Right lung (tissue), 5 donors: ENCODE measurements around the gene ARSG. TPM values are rescaled to one million over a fixed set of nuclear protein-coding genes. Genes with fewer than 3 reads are reported as not detected.
"Not testable (repeated sequence)": the region's sequence is repeated elsewhere in the genome, so short reads cannot be mapped to it uniquely, and the experiment has no call there.

Experiments
- DNase-seq, 2 donors: peaks; one replicate each; pipeline ENCODE4 v3.0.0-alpha.2; 2013
- polyA plus RNA-seq, 5 donors: library from polyadenylated mRNA; unstranded; fragments of 120-200 nt; gene quantifications; one replicate each; pipeline versions ENCODE4 v1.2.1 to v1.2.3, GENCODE V29; 2013; ENCODE audit warnings: inconsistent platforms in 1 of 5, low replicate concordance in 1 of 5; ENCODE audit not compliant: insufficient read length in 5 of 5, insufficient read depth in 1 of 5

Gene ARSG
- polyA plus RNA-seq, 5 donors: 2.4 to 6.4 (median 4.1) TPM

GRCh38 chr17:68276339-68276738 is 15.0 kb upstream of the ARSG start:
- DNase-seq: not testable (repeated sequence)

GRCh38 chr17:68277807-68278206 is 13.5 kb upstream of the ARSG start:
- DNase-seq: no peak

DNA sequence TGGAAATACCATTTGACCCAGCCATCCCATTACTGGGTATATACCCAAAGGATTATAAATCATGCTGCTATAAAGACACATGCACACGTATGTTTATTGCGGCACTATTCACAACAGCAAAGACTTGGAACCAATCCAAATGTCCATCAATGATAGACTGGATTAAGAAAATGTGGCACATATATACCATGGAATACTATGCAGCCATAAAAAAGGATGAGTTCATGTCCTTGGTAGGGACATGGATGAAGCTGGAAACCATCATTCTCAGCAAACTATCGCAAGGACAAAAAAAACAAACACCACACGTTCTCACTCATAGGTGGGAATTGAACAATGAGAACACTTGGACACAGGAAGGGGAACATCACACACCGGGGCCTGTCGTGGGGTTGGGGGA is 9.3 kb upstream of the ARSG start:
- DNase-seq: not testable (repeated sequence)

DNA sequence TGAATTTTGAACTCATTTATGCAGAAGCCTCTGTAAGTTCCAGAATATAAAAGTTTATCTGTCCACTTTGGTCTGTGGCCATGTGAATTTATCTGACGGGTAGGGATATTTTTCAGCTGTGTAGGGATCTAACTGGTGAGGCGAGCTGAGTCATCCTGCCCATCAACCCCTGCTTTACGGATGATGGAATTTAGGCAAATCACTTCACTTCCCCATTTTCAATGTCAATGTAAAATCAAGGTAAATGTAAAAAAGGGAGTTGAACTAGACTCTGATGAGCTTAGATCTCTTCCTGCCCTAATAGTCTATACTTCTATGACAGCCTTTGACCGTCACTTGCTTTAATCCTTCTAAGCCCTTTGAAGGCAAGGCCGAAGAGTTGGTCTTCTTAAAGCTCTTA is 2.9 kb upstream of the ARSG start:
- no peak for DNase-seq

- no peak for DNase-seq
Observed at GRCh38 chr17:68288804-68289203, 2.5 kb upstream of the ARSG start.

GRCh38 chr17:68289473-68289872 is 1.8 kb upstream of the ARSG start:
- DNase-seq: no peak

- DNase-seq: no peak
Observed at GRCh38 chr17:68289936-68290267, 1.4 kb upstream of the ARSG start.

GRCh38 chr17:68290268-68290954 is 884 bp upstream of the ARSG start:
- no peak for DNase-seq

- peak; percentile 52 for DNase-seq
Observed at GRCh38 chr17:68291836-68292688, 767 bp downstream of the ARSG start.

DNA sequence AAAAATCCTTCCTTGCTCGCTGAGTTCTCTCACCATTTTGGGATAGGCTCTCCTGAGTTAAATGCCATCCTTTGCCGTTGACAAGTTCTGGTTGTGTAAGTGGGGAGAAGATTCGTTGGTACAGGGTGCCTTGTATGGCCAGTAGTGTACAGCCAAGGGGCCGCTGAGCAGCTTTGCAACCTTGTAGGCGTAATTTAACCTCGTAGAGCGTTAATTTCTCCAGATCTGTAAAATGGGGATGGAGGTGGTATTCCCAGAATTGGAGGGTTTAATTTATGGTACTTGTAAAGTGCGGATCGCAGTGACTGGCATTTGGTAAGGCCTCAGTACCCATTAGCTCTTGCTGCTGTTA is 1.4 kb downstream of the ARSG start:
- no peak for DNase-seq

- no peak for DNase-seq
Observed at GRCh38 chr17:68293490-68294195, 2.3 kb downstream of the ARSG start.

DNA sequence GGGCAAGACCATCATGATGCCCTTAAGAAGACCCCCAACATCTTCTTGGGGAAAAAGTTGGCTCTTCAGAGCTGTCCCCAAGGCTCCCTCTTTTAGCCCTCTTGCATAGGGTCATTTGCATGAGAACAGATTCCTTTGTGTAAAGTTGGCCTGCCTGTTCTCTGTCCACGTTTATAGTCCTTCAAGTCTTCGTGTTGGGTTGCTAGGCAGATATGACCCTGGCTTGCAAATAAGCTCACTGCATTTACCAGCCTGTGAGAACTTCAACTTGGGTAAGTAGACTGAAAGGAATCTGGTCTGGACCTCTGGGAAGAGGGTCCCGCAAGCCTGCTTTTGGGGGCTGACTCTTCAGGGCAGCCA is 2.9 kb downstream of the ARSG start:
- DNase-seq: no peak

GRCh38 chr17:68294617-68295016 is 3.3 kb downstream of the ARSG start:
- DNase-seq: no peak

DNA sequence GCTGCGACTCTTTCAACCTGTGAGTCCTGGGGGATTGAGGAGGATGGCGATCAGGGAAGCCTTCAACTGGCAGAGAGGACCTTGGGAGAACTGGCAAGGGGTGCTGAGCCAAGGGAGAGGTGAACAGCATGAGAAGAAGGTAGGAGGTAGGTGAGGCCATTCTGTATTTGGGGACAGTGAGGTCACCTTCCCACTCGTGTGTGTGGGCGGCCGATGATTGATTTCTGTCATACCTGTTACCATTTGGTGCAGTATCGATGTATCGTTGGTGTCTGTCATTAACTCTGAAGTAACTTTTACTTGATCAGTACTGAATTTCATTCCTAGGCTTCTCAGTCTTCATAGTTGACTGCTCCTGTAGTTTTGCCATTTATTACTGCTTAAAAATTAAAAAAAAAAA is 3.8 kb downstream of the ARSG start:
- no peak for DNase-seq

DNA sequence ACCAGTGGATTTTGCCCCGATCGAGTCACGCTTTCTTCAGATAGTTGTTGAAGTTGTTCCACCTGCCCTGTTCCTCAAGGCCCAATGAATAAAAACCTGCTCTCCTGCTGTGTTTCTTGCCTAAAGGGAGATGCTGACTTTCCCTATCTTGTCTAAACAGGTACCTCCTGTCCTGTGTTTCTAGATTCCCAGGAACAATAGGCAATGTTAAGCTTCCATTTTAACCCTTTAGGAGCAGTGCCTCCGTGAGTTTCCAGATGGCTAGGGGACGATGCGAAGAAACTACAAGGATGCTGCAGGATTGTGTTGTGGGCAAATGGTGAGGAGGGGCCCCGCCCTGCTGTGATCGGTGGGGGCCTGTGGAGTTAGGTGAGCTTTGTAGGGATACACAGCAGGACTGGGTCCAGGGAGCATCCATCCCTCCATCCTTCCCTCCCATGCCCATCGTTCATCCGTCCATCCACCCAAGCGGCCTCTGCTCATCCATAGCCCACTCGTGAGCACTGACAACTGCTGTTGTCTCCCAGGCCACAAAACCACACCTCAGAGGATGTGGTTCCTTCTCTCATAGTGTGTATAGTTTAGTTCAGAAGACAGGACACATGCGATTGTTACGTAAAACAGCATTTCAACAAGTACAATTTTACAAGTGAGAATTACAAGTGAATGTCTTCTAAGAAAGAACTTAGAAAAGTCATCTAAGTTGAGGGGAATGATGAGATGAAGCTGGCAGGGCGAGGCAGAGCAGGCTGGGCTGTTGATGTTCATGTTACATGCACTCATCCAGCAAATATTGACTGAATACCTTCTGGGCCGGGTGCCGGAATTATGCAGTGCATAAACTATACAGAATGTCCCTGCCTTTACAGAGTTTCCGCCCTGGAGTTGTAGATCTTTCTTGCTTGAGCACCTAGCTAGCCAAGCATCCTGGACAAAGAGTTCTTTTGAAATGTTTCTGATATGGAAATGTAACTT is 5.2 kb downstream of the ARSG start:
- no peak for DNase-seq

DNA sequence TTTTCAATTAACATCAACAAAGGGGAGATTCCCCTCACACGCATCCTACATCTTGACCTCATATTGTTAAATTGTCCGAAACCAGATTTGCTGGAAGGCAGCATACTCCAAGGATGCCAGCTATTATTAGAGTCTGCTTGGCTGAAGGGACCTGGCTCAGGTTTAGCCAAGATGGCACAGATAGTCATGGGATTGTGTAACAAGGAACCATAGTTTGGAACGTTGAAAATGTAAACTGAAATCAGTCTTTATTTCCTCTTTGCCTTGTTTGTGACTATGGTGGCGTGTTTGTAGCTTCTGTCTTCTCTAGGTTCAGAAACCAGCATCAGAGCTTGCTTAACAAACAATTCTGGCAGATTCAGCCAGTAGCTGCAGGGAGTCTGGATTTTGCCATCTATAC is 5.9 kb downstream of the ARSG start:
- no peak for DNase-seq

GRCh38 chr17:68298601-68299000 is 7.3 kb downstream of the ARSG start:
- no peak for DNase-seq

DNA sequence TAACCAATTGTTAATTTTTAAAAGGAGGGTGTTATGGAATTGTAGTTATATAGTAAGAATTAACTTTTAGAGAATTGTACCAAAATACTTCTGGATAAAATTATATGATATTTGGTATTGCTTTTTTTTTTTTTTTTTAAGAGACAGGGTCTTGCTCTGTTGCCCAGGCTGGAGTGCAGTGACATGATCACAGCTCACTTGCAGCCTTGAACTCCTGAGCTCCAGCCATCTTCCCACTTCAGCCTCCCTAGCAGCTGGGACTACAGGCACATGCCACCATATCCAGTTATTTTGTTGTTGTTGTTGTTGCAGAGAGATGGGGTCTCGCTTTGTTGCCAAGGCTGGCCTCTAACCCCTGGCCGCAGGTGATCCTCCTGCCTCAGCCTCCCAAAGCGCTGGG is 8.5 kb downstream of the ARSG start:
- DNase-seq: no peak

DNA sequence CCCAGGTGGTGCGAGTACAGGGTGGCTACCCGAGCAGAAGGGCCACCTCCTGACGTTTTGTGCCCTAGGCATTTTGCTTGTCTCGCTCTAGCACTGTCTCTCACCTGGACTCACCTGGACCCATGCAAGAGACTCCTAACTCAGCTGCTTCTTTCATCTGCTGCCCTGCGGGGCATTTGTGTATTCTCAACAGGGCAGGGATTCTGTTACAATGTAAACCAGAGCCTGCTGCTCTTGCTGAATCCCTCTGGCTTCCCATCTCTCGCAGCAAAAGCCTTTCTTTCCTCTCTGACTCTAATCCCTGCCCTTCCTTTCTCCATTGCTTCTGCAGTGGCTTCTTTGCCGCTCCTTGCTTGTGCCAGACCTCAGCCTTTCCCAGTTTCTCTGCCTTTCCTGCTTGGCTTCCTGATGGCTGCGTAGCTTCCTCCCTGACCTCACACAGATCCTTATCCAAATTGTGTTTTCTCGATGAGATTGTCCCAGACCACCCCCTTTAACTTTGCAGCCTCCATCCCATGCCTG is 10.2 kb downstream of the ARSG start:
- DNase-seq: no peak

GRCh38 chr17:68302066-68302564 is 10.8 kb downstream of the ARSG start:
- DNase-seq: no peak

DNA sequence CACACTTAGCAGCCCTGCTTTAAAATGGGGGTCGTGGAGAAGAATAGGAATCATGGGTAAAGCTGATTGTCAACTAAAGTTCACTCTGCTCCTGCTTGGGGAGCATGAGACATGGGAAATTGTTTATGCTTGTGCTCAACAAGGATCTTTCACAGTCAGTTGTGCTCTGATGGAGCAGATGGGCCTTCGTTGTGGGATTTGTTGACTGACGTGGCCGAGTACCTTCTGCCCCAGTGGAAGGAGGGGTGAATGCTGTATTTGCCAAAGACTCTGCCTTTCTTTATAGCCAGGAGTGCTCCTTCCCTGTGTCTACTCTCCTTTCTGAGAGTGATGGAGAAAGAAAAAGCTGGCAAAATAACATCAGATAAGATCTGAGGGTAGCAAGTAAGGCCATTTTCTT is 11.4 kb downstream of the ARSG start:
- no peak for DNase-seq
